Measurements from ENCODE around the gene MOK. TPM values are rescaled to one million over a fixed set of nuclear protein-coding genes. Genes with fewer than 3 reads are reported as not detected.

Gene MOK
- total RNA-seq, 4 donors from 2014 or later, result 9.6 to 18.3 (median 10.7) TPM

DNA sequence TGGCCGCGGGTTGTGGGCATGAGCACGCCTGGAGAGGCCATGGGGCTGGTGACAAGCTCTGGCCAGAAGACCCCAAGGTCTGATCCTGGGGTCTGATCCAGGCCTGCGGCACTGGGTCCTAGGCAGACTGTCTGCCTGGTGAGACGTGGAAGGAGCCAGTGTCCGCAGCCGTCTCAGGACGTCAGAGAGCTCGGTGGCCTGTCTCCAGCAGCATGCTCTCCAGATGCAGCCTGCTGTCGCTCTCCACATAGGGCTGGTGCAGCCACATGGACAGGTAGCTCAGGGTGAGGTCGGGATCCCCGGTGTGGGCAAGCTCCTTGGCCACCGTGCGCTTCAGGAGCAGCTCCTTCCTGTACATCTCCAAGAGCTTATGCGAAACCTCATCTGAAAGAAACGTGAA lies 43.4 kb upstream of the MOK start:
- Histone ChIP-seq H3K9me3 (no peaks in the 10 kb centered on the region), H3K27me3 (no peaks in the 10 kb centered on the region), H3K4me1 (peaks cover 0 to 14% (median 2%) of the 10 kb centered on the region in 4 donors), H3K27ac (replicated peaks in 1 of 4) (no peak overlapping the region), H3K4me3 (no peak overlapping the region), H3K36me3 (peaks cover 60 to 98% (median 88%) of the 10 kb centered on the region in 4 donors)
- intact Hi-C loops (cut with DNase I), result no loop called here
- WGBS, result 93% methylated on average over 11 of the region's 16 CpGs
- TF ChIP-seq POLR2AphosphoS5 (IDR thresholded peaks at IDR 0.05), result no peak
- TF ChIP-seq EP300 (IDR thresholded peaks at IDR 0.05), result no peak
- TF ChIP-seq CTCF (IDR thresholded peaks at IDR 0.05), result no peak
- no peak for TF ChIP-seq POLR2A (IDR thresholded peaks at IDR 0.05; ENCODE audit: low read depth)
- DNase-seq (ENCODE audit: extremely low spot score), result no peak

GRCh38 chr14:102346645-102347044 lies 41.7 kb upstream of the MOK start:
- WGBS, result 97% methylated on average over 4 of the region's 4 CpGs
- DNase-seq (ENCODE audit: extremely low spot score), result no peak
- Histone ChIP-seq H3K27ac (replicated peaks in 1 of 4) (no peak overlapping the region), H3K4me1 (peaks cover 0 to 9% (median 0%) of the 10 kb centered on the region in 4 donors), H3K9me3 (no peaks in the 10 kb centered on the region), H3K27me3 (no peaks in the 10 kb centered on the region), H3K36me3 (peaks cover 59 to 98% (median 91%) of the 10 kb centered on the region in 4 donors), H3K4me3 (no peak overlapping the region)
- TF ChIP-seq POLR2A (IDR thresholded peaks at IDR 0.05; ENCODE audit: low read depth) (no peak), EP300 (IDR thresholded peaks at IDR 0.05) (no peak), POLR2AphosphoS5 (IDR thresholded peaks at IDR 0.05) (no peak), CTCF (IDR thresholded peaks at IDR 0.05) (no peak)
- intact Hi-C loops (cut with DNase I), result no loop called here

DNA sequence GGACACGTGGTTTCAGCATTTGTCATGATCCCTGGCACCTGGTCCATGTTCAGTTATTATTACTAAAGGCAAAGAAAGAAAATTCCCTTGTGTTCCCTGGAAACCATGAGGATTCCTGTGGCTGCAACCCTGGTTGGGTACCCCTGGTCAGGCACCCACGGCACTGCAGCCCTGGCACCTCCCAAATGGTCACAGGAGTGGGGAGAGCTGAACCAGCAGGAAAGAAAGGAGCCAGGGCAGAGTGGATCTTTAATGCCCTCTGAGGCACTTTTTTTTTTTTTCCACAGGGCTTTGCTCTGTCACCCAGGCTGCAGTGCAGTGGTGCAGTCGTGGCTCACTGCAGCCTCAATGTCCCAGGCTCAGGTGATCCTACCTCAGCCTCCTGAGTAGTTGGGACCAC lies 40.3 kb upstream of the MOK start:
- TF ChIP-seq EP300 (IDR thresholded peaks at IDR 0.05) (no peak), POLR2AphosphoS5 (IDR thresholded peaks at IDR 0.05) (no peak), CTCF (IDR thresholded peaks at IDR 0.05) (no peak), POLR2A (IDR thresholded peaks at IDR 0.05; ENCODE audit: low read depth) (no peak)
- Histone ChIP-seq H3K4me1 (no peaks in the 10 kb centered on the region), H3K27ac (replicated peaks in 1 of 4) (no peak overlapping the region), H3K27me3 (no peaks in the 10 kb centered on the region), H3K36me3 (peaks cover 56 to 98% (median 96%) of the 10 kb centered on the region in 4 donors), H3K4me3 (no peak overlapping the region), H3K9me3 (no peaks in the 10 kb centered on the region)
- intact Hi-C loops (cut with DNase I), result no loop called here
- WGBS, result 81% methylated on average over 3 of the region's 3 CpGs
- no peak for DNase-seq (ENCODE audit: extremely low spot score)

- 69% methylated on average over 4 of the region's 5 CpGs for WGBS
- no peaks in the 10 kb centered on the region for H3K9me3 ChIP-seq
- H3K27ac ChIP-seq (replicated peaks in 1 of 4), result no peak overlapping the region
- TF ChIP-seq POLR2A (IDR thresholded peaks at IDR 0.05; ENCODE audit: low read depth) (no peak), POLR2AphosphoS5 (IDR thresholded peaks at IDR 0.05) (no peak), CTCF (IDR thresholded peaks at IDR 0.05) (no peak), EP300 (IDR thresholded peaks at IDR 0.05) (no peak)
- H3K36me3 ChIP-seq, result peaks cover 54 to 98% (median 96%) of the 10 kb centered on the region in 4 donors
- DNase-seq (ENCODE audit: extremely low spot score), result no peak
- intact Hi-C loops (cut with DNase I), result loop anchor here (5.0 kb wide), 1 partner anchor 343 kb away; no protein-coding TSS in a partner anchor
- no peaks in the 10 kb centered on the region for H3K4me1 ChIP-seq
- no peaks in the 10 kb centered on the region for H3K27me3 ChIP-seq
- no peak overlapping the region for H3K4me3 ChIP-seq
Observed at GRCh38 chr14:102344485-102344884, 39.5 kb upstream of the MOK start.

DNA sequence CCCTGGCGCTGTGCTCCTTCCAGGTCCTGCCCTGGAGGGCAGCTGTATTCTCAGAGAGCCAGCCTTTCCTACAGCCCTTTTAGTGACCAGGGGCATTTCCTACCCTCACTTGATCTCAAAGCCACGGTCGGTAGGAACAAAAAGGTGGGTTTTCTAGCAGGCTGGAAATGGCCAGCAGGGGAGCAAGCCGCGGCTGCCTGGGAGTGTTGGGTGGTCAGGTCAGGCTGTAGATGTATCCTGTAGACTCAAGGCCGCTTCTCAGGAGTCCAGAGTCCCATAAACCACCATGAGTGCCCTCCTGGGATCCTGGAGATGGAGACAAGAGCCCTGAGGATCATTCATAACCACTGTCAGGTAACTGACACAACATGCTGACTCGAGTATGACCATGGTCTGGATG lies 39.1 kb upstream of the MOK start:
- intact Hi-C loops (cut with DNase I), result loop anchor here (5.0 kb wide), 1 partner anchor 343 kb away; no protein-coding TSS in a partner anchor
- WGBS, result 85% methylated on average over 6 of the region's 7 CpGs
- TF ChIP-seq POLR2AphosphoS5 (IDR thresholded peaks at IDR 0.05), result no peak
- no peak for TF ChIP-seq POLR2A (IDR thresholded peaks at IDR 0.05; ENCODE audit: low read depth)
- no peak for TF ChIP-seq EP300 (IDR thresholded peaks at IDR 0.05)
- no peak for TF ChIP-seq CTCF (IDR thresholded peaks at IDR 0.05)

More for the DNA sequence above, 39.1 kb upstream of the MOK start:
- Histone ChIP-seq H3K4me3 (no peak overlapping the region), H3K27ac (replicated peaks in 1 of 4) (no peak overlapping the region), H3K4me1 (no peaks in the 10 kb centered on the region), H3K9me3 (no peaks in the 10 kb centered on the region), H3K36me3 (peaks cover 52 to 98% (median 96%) of the 10 kb centered on the region in 4 donors), H3K27me3 (no peaks in the 10 kb centered on the region)
- no peak for DNase-seq (ENCODE audit: extremely low spot score)
